Measurements from ENCODE around the gene FREM1.

GRCh38 chr9:14793389-14793788, 116.8 kb downstream of the FREM1 start:
- no peak for TF ChIP-seq MXI1 (IDR thresholded peaks at IDR 0.05; ENCODE audit: borderline replicate concordance, low read depth, low read length)
- TF ChIP-seq SMC3 (IDR thresholded peaks at IDR 0.05; ENCODE audit: low read depth, low read length), result no peak
- TF ChIP-seq POLR2A (IDR thresholded peaks at IDR 0.05; ENCODE audit: low read depth, low read length), result no peak
- TF ChIP-seq CTCF (conservative IDR thresholded peaks at IDR 0.05; ENCODE audit: low read depth, low read length), result no peak
- no peak for TF ChIP-seq CHD1 (IDR thresholded peaks at IDR 0.05; ENCODE audit: low read depth, low read length)
- TF ChIP-seq RCOR1 (IDR thresholded peaks at IDR 0.05; ENCODE audit: insufficient replicate concordance, low read length), result no peak
- no peak for TF ChIP-seq NFE2L2 (IDR thresholded peaks at IDR 0.05; ENCODE audit: low read depth, low read length)

Measured in IMR-90 (cell line).